Right ventricle myocardium superior (tissue), 1 donor: ENCODE measurements around the gene SNIP1. TPM values are rescaled to one million over a fixed set of nuclear protein-coding genes. Genes with fewer than 3 reads are reported as not detected.
A peak's percentile ranks its signal among the peaks of the same experiment; 100 is the strongest.

Experiments
- ATAC-seq: fragments of 200-7000 bp; cut with Tn5 transposase; one replicate; pipeline ENCODE4 v1.9.1; 2020; ENCODE audit warnings: mild to moderate bottlenecking; ENCODE audit not compliant: poor library complexity
- DNase-seq: peaks from one replicate; pipeline ENCODE4 v3.0.0-alpha.2; 2020
- intact Hi-C: fragments of 100-400 bp; cut with DNase I; formaldehyde crosslinking; loops from one replicate; pipeline ENCODE4 v1.11.2; 2022
- microRNA-seq: library from miRNA; unstranded; fragments of <30 nt; microRNA quantifications from one replicate; pipeline ENCODE4 v1.2.0, GENCODE V29; 2020
- total RNA-seq: library from RNA; stranded (reverse); fragmentation: NEBNext Ultra II Directional; extraction: Animal tissue kit (Norgen Biotek cat#: 25700); gene quantifications from one replicate; pipeline ENCODE4 v1.2.1, GENCODE V29; 2021
- donor health status: DM: no; HTN: yes; CAD: no; lungs with severe emphysema.

Gene SNIP1
- total RNA-seq, 1 donor from 2014 or later, result 7.4 TPM

DNA sequence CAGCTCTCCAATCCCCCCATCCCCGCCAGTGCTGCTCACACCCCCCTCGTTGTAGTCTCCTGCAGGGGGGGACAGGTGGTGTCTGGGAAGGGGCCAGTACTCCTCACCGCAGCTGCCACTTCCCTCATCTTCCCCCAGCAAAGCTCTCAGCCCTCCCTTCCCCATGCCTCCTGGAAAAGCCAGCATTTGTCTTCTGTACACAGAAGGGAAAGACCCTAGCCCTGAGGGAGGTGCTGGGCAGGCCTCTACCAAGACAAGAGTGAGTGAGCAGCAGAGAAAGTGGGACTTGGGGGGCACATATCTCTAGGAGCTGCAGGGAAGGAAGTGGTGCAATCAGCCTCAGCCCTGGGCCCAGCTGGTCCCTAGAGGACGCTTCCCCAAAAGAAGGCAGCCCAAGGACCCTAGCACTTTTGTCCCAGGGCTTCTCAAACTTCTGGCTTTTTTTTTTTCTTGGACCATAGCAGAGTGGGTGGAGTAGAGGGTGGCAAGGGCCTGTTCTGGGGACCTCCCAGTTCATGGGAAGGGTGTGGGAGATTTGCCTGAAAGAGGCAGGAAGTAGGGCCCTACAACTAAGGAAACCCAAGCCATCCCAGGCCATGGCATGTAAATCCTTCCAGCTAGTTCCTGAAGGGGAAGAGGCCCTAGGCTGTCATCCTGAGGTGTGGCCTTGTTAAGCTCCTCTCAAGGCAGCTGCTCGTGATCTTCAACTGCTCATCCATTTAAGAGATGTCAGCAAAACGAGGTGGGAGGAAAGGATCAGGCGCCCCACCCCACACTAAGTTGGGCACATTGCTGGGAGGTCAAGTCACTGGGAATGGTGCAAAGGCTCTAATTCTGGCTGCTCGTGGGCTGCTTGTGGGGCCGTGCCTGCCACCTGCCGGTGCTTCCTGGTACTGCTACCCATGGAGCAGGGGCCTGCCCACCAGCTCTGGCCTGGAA is 67.1 kb downstream of the SNIP1 start:
- intact Hi-C loops, result loop anchor here (5.0 kb wide), 1 partner anchor 35 kb away; no protein-coding TSS in a partner anchor
- peak; percentile 91 for DNase-seq
- peak; percentile 81 for ATAC-seq

DNA sequence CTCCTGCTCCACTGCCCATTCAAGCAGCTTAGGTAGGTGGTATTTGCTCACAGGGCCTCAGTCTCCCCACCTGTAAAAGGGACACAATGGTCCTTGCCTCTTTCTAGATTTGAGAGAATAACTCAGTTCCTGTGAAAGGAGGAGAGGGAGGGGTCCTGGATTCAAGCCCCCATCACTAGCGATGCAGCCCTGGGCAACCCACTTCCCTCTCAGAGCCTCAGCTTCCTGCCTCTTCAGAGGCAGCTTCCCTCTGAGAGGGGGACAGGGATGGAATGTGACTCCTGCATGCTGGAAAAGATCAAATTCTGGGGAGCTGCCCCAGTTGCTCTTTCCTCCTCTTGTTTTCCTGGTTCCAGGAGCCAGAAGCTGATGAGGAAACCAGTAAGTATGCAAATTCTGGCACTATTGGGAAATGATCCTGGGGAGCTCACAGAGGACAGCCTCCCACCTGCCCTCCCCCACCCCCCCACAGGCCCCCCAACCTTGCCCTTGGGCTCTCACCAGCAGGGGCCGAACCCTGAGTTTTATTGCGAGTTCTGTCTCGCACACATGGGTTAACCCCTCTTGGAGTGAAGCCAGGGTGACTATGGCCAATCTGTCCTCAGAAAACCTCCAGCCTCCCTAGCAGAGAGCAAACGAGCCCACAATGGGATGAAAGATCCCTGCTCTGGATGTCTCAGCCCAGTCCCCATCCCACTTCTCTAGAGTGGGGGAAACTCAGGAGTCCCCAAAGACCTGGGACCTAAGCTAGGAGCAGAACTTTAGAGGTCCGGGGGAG is 68.0 kb downstream of the SNIP1 start:
- intact Hi-C loops, result loop anchor here (5.0 kb wide), 1 partner anchor 34 kb away; no protein-coding TSS in a partner anchor
- ATAC-seq (peak; percentile 6), DNase-seq (no peak)

Small RNA genes lying within 50 kb of the gene (microRNA-seq; reads per million reads assigned to microRNA genes)
- gene MIR5581, result not detected

Other genes with a start within 250 kb of the SNIP1 start
- gene ZC3H12A, start 79.7 kb downstream of the SNIP1 start, total RNA-seq, result 4.2 TPM
- gene MEAF6, start 39.5 kb downstream of the SNIP1 start, total RNA-seq, result 34.6 TPM
- 3.1 TPM for gene DNALI1, start 2.6 kb upstream of the SNIP1 start, total RNA-seq
- 20.1 TPM for gene GNL2, start 41.6 kb upstream of the SNIP1 start, total RNA-seq
- not detected for gene RSPO1, start 80.6 kb upstream of the SNIP1 start, total RNA-seq
- 0.46 TPM for gene CDCA8, start 138.2 kb upstream of the SNIP1 start, total RNA-seq
- 0.13 TPM for gene EPHA10, start 210.8 kb upstream of the SNIP1 start, total RNA-seq
- gene MANEAL, start 239.6 kb upstream of the SNIP1 start, total RNA-seq, result 0.91 TPM